Activated CD4-positive, alpha-beta T cell treated with anti-CD3 and anti-CD28 coated beads for 24 hours (primary cell): ENCODE results near the gene VPS35L.

Experiments
- DNase-seq, 2 donors: peaks; one replicate each; pipeline ENCODE4 v3.0.0-alpha.2; 2020; ENCODE audit warnings: low read depth in 2 of 2

The VPS35L gene

GRCh38 chr16:19746561-19746960 lies 191.1 kb downstream of the VPS35L start:
- DNase-seq: no peak

DNA sequence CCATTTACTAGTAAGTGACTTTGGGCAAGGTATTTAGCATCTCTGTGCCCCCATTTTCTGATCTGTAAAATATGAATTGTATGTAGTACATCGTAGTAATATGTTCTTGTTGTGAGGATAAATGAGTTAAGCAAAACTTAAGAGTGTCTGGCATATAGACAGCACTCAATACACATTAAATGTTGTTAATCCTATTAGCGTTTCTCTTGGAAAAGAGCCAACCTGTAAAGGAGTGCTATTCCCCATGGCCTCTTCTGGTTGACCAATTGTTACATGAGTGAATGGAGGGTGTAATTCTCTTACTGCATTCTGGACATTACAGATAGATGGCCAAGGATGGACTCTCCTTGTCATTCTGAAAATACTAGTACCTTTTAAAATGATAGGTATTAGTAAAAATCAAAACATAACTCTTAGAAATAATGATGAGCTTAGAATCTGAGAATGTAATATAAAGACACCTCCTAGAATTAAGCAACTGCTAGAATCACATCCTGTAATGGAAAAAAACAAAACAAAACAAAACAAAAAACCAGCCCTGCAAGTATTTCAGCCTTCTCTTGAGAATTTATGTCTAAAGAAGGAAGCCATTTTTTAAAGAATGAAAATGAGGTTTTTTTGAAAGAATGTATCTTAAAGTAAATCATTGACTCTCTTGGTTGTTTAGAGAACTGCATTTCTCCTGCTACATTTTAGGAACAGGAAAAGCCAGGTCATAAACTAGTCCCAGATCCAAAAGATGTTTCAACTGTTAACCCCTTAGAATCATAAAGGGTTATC lies 193.1 kb downstream of the VPS35L start:
- DNase-seq: no peak

DNA sequence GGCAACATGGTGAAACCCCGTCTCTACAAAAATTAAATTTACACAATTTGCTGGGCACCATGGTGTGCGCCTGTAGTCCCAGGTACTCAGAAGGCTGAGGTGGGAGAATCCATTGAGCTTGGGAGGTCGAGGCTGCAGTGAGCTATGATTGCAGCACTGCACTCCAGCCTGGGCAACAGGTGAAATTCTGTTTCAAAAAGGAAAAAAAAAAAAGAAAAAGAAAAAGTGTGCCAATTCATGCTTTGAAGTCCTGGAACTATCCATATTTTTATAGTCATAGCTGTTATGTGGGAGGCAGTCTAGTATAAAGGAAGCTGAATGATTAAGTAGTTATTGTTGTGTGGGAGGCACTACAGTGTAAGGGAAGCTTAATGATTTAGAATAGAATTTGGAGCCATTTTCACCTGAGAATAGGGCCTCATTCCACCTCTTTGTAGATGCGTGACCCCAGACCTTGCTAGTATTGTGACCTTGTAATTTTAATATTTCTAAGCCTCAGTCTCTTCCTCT lies 194.1 kb downstream of the VPS35L start:
- DNase-seq: no peak
